ENCODE measurements around the gene NFE2L3.

Gene NFE2L3

GRCh38 chr7:26199301-26200037 is 47.5 kb downstream of the NFE2L3 start:
- peak; percentile 37 to 52 for DNase-seq (ENCODE audit: low read depth in 2 of 2)

GRCh38 chr7:26200038-26200443 is 48.0 kb downstream of the NFE2L3 start:
- DNase-seq (ENCODE audit: low read depth in 2 of 2) = peak; percentile 56 to 76

DNA sequence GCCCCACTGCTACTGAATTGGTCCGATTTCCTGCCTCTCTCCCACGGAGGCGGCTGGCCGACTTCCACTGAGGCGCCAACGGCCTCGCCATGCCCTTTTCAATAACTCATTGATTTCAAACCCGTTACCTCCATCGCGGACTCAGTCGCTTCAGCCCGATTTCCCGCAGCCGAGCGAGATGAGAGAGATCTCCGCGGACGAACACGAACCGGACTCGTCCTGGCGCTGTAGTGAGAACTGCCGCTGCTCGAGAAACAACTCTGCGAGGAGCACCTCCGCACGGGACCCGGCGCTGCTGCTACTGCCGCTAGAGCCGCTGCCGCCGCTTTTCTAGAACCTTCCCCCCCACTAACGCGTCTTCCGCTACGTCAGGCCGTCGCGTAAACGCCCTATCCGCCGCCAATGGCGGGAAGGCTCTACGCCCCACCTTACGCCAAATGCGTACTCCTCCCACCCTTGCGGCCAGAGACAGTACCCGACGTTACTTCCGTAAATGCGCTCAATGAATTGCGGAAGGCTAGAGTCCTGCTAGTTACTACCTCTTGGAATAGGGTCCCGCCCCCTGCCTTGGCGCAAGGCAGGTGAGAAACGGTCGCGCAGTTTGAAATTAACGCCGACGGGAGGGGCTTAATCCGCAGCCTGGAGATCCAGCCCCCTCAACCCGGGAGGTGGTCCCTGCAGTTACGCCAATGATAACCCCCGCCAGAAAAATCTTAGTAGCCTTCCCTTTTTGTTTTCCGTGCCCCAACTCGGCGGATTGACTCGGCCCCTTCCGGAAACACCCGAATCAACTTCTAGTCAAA is 48.6 kb downstream of the NFE2L3 start, which contains the start of gene HNRNPA2B1:
Gene HNRNPA2B1, minus strand, starts transcription at position 303 of the 803 bp plus-strand sequence. Its CDS starts 169 bp downstream, at position 134.
- peak; percentile 96 to 97 for DNase-seq (ENCODE audit: low read depth in 2 of 2)

DNA sequence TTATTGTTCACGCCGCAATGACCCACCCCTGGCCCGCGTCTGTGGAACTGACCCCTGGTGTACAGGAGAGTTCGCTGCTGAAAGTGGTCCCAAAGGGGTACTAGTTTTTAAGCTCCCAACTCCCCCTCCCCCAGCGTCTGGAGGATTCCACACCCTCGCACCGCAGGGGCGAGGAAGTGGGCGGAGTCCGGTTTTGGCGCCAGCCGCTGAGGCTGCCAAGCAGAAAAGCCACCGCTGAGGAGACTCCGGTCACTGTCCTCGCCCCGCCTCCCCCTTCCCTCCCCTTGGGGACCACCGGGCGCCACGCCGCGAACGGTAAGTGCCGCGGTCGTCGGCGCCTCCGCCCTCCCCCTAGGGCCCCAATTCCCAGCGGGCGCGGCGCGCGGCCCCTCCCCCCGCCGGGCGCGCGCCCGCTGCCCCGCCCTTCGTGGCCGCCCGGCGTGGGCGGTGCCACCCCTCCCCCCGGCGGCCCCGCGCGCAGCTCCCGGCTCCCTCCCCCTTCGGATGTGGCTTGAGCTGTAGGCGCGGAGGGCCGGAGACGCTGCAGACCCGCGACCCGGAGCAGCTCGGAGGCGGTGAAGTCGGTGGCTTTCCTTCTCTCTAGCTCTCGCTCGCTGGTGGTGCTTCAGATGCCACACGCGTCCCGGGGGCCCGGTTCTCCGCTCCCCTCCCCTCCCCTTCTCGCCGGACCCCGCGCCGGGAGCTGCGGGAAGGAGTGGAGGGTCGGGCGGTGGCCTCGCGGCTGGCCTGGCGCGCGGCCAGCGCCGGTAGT is 49.4 kb downstream of the NFE2L3 start, which contains the start of gene CBX3:
Gene CBX3, plus strand, starts transcription at position 499 of the 772 bp plus-strand sequence. CDS start 1,254 bp downstream, outside the sequence.
- DNase-seq (ENCODE audit: low read depth in 2 of 2) = peak; percentile 79 to 92

- DNase-seq (ENCODE audit: low read depth in 2 of 2) = peak in 1 of 2 experiments; percentile 58
Measured at GRCh38 chr7:26202019-26202990, 50.3 kb downstream of the NFE2L3 start.

DNA sequence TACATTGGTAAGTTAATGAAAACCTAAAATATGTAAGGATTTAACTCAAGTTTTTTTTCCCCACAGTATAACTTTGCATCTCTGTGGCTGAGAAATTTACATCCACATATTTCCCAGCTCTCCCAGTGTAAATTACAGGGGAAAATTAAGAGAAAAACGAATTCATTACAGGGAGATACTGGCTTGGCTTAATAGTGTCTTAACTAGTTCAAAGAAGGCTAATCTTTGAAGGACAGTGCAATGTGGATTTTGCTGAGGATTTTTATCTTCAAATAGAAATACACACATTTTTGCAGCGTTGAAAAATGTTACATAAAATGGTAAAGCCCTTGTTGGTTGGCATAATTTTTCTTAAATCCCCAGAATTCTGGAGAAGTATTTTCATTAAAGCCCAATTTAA is 51.0 kb downstream of the NFE2L3 start:
- no peak for DNase-seq (ENCODE audit: low read depth in 2 of 2)

- no peak for DNase-seq (ENCODE audit: low read depth in 2 of 2)
Measured at GRCh38 chr7:26208040-26208439, 56.0 kb downstream of the NFE2L3 start.

GRCh38 chr7:26212921-26213718 is 61.1 kb downstream of the NFE2L3 start:
- no peak for DNase-seq (ENCODE audit: low read depth in 2 of 2)

DNA sequence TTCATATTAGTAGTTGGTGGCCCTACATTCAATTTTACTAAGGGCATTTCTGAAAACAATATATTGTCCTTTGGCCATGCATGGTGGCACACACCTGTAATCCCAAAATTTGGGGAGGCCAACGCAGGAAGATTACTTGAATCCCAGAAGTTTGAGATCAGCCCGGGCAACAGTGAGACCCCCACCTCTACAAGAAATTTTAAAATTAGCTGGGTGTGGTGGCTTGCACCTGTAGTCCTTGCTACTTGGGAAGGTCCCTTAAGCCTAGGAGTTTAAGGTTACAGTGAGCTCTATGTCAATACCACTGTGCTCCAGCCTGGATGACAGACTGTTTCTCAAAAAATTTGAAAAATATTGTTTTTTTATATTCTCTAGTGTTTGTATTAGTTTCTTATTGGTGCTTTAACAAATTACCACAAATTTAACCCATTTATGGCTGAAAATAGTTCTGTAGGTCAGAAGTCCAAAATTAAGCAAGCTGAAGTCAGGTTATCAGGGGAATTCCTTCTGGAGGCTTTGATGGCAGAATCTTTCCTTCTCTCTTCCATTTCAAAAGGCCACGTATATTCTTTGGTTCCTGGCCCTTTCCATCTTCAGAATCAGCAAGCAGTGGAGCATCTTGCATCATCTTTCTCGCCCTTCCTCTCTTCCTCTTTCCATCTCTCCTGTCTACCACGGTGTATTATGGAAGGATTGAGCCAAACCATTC is 62.0 kb downstream of the NFE2L3 start:
- no peak for DNase-seq (ENCODE audit: low read depth in 2 of 2)

DNA sequence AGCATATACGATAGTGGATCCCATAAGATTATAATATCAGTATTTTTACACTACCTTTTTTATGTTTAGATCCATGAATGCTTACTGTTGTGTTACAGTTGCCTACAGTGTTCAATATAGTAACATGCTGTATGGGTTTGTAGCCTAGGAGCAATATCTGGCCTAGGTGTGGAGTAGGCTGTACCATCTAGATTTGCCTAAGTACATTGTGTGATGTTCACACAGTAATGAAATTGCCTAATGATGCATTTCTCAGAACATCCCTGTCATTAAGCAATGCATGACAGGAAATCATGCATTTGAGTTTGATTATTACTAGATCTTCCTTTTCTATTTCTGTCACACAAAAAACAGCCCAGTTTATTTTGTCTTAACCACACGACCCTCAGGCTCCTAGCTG is 64.1 kb downstream of the NFE2L3 start:
- DNase-seq (ENCODE audit: low read depth in 2 of 2) = no peak

DNA sequence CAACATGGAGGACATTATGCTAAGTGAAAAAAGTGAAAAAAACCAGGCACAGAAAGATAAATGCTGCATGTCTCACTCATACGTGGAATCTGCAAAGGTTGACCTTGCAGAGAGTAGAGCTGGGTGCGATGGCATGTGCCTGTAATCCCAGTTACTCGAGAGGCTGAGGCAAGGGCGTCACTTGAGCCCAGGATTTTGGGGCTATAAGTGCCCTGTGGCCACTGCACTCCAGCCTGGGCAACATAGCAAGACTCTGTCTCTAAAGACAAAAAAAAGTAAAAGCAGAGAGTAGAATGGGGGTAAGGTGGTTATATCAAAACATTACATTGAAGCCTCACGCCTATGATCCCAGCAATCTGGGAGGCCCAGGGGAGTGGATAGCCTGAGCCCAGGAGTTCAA is 72.4 kb downstream of the NFE2L3 start:
- DNase-seq (ENCODE audit: low read depth in 2 of 2) = no peak

GRCh38 chr7:26227987-26228386 is 76.0 kb downstream of the NFE2L3 start:
- DNase-seq (ENCODE audit: low read depth in 2 of 2) = no peak

DNA sequence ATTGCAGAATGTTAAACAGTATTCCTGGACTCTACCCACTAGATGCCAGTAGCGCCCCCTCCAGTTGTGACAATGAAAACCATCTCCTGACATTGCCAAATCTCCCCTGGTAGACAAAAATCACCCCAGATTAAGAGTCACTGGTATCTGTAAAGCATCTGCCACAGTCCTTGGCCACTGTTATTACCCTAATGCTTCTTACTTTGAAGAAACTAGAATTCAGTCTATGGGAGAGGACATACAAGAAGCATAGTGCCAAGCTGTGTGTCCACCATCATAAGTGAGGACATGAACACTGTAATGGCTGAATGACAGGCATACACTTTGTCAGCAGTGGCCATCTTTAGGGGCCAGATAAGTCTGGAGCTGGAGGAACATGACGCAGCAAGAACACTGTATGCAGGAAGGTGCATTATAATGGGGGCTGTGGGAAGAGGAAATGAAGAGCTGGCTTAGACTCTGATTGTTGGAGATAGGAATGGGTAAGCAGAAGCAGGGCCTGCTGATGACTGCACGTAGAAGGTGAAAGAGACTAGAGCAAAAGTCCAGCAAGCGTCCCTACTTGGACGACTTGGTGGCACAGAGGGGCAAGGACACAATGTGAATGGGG is 82.0 kb downstream of the NFE2L3 start:
- no peak for DNase-seq (ENCODE audit: low read depth in 2 of 2)

Measured in stimulated activated CD4-positive, alpha-beta T cell treated with anti-CD3 and anti-CD28 coated beads, Interleukin-12 subunit alpha, Interleukin-12 subunit beta, amount 100 ng/mL, for 24 hours (primary cell).